GM23248 (cell line): ENCODE results near the gene HAS3.

Experiments
- EZH2 ChIP-seq: fragments of 200-600 bp; sonication (generic); IDR thresholded peaks from 2 replicates; pipeline ENCODE4 v1.6.1; 2018; ENCODE audit warnings: antibody characterized with exemption, mild to moderate bottlenecking; ENCODE audit not compliant: insufficient read depth, poor library complexity, severe bottlenecking
- EZH2phosphoT487 ChIP-seq: fragments of 200-600 bp; sonication (generic); IDR thresholded peaks from 2 replicates; pipeline ENCODE4 v1.6.1; 2018; ENCODE audit warnings: antibody characterized with exemption, moderate library complexity, mild to moderate bottlenecking, low read depth; ENCODE audit not compliant: insufficient read depth

DNA sequence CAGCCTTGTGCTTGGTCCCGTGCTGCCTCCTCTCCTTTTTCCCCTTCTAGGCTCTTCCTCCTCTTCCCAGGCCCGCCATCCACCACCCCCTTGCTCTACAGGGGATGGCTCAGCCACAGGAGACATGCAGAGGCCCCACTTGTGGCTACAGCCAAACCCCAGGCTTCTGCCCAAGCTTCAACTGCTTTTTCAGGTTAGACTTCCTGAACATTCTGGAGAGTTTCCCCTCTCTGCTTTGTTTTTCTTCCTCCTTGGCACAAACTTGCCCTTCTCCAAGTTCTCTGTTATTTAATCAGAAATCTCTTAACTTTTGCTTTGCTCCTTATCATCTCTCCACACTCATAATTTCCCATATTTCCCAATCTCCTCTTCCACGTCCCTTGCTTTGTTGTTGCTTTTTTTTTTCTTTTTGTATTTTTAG is 18.3 kb upstream of the HAS3 start:
- no peak for TF ChIP-seq EZH2
- no peak for TF ChIP-seq EZH2phosphoT487
